LHCN-M2 (cell line): ENCODE measurements around the gene ARMC9. TPM values are rescaled to one million over a fixed set of nuclear protein-coding genes. Genes with fewer than 3 reads are reported as not detected.
"Not testable (repeated sequence)": the region's sequence is repeated elsewhere in the genome, so short reads cannot be mapped to it uniquely, and the experiment has no call there.

Experiments
- DNase-seq: peaks from one replicate; pipeline ENCODE4 v3.0.0-alpha.2; 2012; ENCODE audit warnings: low read depth
- total RNA-seq: library from RNA; depleted of rRNA; stranded (reverse); fragments of >200 nt; gene quantifications from 2 replicates; pipeline ENCODE4 v1.2.3, GENCODE V29; 2014

ARMC9 gene
- total RNA-seq, 1 experiment from 2014 or later, result 39.8 TPM

GRCh38 chr2:231244382-231245248 lies 46.2 kb downstream of the ARMC9 start:
- DNase-seq, result no peak

DNA sequence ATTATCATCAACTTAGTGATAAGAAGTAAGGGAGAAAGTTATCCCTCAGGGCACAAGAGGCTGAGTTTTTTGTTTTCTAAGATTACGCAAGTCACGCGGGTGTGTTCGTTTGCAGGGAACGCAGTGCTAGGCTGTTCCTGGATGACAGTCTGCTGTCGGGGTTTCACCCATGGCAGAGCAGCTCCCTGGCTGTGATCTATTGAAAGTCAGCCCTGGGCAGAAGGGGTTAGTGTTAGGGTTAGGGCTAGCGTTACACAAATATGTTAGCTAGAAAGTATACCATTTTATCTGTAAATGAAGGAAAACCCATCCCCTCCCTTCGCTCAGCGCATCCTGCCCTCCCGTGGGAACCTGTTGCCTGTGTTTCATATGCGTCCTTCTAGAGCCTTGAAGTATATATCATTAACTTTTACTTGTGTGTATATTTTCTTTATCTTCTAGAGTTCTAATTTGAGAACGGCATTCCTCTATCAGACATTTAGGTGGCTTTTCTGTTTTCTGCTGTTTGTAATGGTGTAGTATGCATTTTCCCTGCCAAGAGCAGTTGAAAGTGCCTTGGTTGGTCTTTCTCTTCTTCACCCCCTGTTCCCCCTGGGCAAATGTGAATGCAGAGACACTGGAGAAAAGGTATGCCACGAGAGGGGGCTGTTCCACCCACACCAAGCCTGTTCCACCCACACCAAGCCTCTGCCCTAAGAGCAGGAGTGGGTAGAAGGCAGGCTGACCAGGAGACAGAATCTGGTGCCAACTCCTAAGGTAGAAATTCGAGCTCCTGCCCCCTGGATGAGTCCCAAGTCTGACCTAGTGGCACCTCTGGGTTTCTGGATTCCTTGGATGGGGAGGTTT lies 47.0 kb downstream of the ARMC9 start:
- DNase-seq, result no peak

GRCh38 chr2:231246171-231246842 lies 47.9 kb downstream of the ARMC9 start:
- DNase-seq, result no peak

DNA sequence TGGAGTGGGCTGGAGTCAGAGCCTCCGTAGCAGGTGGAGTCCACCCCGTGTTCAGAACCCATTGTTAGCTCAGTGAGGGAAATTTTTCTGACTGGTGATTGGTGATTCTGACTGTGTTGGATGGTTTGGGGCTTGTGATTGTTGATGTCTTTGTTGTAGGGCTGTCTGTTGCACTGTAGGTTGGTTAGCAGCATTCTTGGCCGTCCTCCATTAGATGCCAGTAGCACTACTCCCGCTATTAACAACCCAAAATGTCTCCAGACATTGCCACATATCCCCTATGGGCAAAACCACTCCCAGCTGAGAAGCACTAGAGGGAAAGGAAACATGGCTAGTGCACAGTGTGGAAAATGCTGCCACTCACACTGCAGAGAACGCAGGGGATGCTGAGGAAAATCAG lies 51.7 kb downstream of the ARMC9 start:
- DNase-seq, result peak; percentile 13

DNA sequence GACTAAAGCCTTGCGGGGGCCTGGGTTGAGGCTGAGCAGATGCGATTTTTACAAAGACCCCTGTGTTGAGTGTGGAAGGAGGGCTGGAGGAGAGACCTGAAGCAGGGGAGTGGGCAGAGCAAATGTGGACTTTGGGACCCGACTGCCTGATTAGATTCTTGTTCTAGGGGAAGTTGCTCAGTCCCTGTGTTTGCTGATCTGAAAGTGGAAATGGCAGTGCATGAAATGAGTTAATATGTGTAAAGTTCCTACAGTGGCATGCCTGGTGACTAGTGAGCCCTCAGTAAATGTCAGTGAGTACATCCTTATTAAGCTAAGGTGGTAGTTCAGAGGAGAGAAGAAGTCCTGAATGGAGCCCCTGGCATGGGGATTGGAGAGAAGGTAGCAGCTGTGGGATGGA lies 52.3 kb downstream of the ARMC9 start:
- DNase-seq, result no peak

DNA sequence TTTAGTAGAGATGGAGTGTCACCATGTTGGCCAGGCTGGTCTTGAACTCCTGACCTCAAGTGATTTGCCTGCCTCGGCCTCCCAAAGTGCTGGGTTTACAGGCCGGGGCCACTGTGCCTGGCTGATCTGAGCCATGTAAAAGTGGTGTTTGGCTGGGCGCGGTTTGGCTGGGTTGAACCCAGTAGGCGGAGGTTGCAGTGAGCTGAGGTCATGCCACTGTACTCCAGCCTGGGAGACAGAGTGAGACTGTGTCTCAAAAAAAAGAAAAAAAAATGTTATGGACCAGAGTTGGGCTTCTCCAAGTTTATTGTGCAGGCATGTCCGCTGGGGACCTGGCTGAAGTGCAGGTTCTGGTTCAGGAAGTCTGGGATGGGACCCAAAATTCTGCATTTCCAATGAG lies 54.9 kb downstream of the ARMC9 start:
- not testable (repeated sequence) for DNase-seq

- DNase-seq, result no peak
Observed at GRCh38 chr2:231256494-231256893, 58.1 kb downstream of the ARMC9 start.

- no peak for DNase-seq
Observed at GRCh38 chr2:231257763-231258162, 59.3 kb downstream of the ARMC9 start.

GRCh38 chr2:231258701-231259100 lies 60.3 kb downstream of the ARMC9 start:
- DNase-seq, result no peak

DNA sequence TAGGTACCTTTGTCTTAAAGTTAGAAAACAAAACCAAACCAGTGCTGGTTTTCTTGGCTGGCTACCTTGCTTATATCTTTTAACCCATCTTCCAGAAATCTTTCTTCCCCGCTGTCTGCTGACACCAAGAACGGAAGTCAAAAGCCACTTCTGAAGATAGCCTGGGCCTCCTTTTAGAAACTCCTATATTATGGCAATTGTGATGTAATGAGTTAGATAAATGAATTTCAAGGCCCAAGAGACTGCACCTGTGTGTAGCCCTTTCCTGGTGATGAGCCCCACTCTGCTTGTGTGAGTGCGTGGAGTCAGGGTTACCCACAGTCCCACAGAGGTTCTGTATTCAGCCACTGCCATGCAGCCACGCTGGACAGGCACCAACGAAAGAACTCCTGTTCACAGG lies 60.7 kb downstream of the ARMC9 start:
- no peak for DNase-seq

DNA sequence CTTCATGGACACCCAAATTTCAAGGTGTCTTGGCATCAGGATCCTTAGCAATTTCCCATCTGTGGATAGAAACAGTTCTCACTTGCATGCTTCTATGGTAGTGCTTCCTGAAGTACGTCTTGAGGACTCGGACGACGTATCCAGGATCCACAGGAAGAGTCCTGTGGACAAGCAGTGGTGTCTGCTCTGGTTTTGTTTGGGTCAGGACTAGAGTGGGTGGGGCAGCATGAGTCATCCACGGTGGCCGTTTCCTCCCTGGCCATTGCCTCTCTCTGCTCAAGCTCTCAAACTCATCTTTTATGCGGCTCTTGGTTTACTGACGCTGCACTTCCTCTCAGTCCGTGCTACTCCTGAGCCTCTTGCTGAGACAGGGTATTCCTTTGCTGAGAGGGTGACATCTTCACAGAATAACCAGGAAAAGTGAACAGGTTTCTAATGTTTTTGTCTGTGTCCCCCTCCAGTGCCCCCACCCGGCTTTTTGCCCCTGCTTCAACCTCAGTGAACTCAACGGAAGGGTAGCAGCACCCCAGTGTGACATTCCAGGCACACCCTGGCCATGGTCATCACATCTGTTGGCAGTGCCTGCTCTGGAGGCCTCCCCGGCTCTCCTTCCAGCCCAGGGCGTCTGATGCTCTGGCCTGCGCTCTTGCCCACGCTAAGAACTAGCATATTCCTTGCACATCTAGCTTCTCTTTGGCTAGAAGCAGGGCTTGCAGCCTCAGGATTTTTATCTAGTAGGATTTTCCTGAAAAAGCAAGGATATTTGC lies 62.2 kb downstream of the ARMC9 start:
- peak; percentile 14 for DNase-seq

- peak; percentile 87 for DNase-seq
Observed at GRCh38 chr2:231263118-231263831, 64.8 kb downstream of the ARMC9 start.

- no peak for DNase-seq
Observed at GRCh38 chr2:231270221-231271114, 72.0 kb downstream of the ARMC9 start.

DNA sequence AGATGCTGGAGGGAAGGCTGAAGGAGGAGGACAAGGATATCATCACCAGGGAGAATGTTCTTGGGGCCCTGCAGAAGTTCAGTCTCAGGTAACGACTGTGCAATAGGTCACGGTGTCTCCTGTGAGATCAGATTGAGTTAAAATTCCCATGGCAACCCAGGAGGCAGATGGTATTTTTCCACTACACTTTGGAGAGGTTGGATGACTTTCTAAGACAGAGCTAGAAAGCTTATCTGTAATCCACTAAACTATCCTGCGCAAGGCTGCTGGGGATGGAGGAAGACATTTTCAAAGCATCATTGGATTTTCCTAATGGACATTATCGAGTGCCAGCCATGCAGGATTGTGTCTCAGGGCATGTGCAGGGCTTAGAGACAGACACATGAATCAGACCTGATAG lies 74.6 kb downstream of the ARMC9 start:
- no peak for DNase-seq

- no peak for DNase-seq
Observed at GRCh38 chr2:231276987-231277386, 78.6 kb downstream of the ARMC9 start.

GRCh38 chr2:231277962-231278361 lies 79.5 kb downstream of the ARMC9 start:
- DNase-seq, result no peak

DNA sequence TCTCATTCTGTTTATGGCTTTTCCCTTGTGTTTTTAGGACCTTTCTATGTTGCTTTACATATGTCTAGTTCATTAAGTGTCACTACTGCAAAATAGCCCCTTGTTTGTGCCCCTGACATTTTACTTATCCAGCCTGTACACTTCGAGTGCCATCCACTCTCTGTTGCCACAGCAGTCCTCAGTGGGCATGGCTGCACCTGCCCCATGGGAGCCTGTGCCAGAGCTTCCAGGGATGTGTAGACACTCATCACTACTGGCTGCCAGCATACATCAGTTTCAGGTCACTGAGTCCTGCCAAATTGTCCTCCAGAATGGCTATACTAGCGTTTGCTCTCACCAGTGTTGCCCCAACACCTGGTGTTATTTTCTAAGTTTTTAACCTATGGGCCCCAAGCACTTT lies 80.4 kb downstream of the ARMC9 start:
- DNase-seq, result no peak

GRCh38 chr2:231280846-231281245 lies 82.4 kb downstream of the ARMC9 start:
- DNase-seq, result no peak

DNA sequence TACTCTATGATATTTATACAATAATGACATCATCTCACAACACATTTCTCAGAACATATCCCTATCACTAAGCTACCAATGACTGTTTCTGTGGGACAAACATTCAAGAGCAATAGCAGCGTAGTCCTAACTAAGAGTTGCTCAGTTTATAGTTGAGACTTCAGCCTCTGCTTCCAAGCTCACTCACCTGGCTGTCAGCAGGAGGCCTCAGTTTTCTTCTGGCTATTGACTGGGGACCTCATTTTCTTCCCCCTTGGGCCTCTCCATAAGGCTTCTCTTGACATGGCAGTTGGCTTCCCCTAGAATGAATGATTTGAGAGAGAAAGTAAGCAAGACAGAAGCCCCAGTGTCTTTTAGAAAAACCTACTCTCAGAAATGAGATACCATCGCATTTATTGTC lies 85.9 kb downstream of the ARMC9 start:
- DNase-seq, result no peak

DNA sequence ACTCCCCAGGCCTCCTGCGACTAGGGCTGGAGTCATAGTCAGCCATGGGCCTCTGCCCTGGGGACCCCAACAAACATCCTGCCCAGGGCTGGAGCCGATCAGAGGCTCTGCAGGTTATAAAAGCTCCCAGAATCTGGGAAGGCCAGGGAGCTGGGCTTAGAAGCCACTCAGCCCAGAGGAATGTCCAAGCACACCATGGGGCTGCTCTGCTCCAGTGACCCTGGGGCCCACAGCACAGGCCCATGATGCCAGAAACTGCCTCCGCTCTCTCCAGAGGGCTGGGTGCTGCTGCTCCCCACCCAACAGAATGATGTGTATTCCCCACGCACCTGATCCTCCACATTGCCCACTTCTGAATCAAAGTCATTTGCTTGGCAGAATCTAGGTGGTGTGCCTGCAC lies 88.5 kb downstream of the ARMC9 start:
- no peak for DNase-seq
